GM23338 (cell line): ENCODE results near the gene VRK1. TPM values are rescaled to one million over a fixed set of nuclear protein-coding genes. Genes with fewer than 3 reads are reported as not detected.

Source experiments
- ATAC-seq: fragments of 200-7000 bp; cut with Tn5 transposase; 3 replicates; pipeline ENCODE4 v1.9.1; 2020
- DNase-seq: peaks from one replicate; pipeline ENCODE4 v3.0.0-alpha.2; 2015; ENCODE audit warnings: low spot score
- H2AFZ ChIP-seq: fragments of 200-600 bp; sonication (generic); 2 replicates; pipeline ENCODE4 v1.8.0; 2016; ENCODE audit warnings: antibody characterized with exemption, mild to moderate bottlenecking, moderate library complexity
- H3F3A ChIP-seq: fragments of 200-600 bp; sonication (generic); replicated peaks from 2 replicates; pipeline ENCODE4 v1.8.0; 2017; ENCODE audit warnings: antibody characterized with exemption, mixed run types, low read depth
- H3K27ac ChIP-seq: fragments of 200-600 bp; sonication (generic); 2 replicates; pipeline ENCODE4 v1.6.1; 2016; ENCODE audit warnings: low read depth
- H3K27me3 ChIP-seq: fragments of 200-600 bp; sonication (generic); 2 replicates; pipeline ENCODE4 v1.8.0; 2016; ENCODE audit warnings: mild to moderate bottlenecking, mixed run types, moderate library complexity; ENCODE audit not compliant: insufficient read depth
- H3K36me3 ChIP-seq: fragments of 200-600 bp; sonication (generic); 2 replicates; pipeline ENCODE4 v1.8.0; 2016; ENCODE audit warnings: mild to moderate bottlenecking; ENCODE audit not compliant: insufficient read depth
- H3K4me1 ChIP-seq: fragments of 200-600 bp; sonication (generic); 2 replicates; pipeline ENCODE4 v1.8.0; 2016; ENCODE audit warnings: mild to moderate bottlenecking, moderate library complexity; ENCODE audit not compliant: insufficient read depth
- H3K4me2 ChIP-seq: fragments of 200-600 bp; sonication (generic); 2 replicates; pipeline ENCODE4 v1.7.1; 2017; ENCODE audit warnings: mixed run types
- H3K4me3 ChIP-seq: fragments of 200-600 bp; sonication (generic); 2 replicates; pipeline ENCODE4 v1.6.1; 2016; ENCODE audit warnings: mixed run types
- H3K79me2 ChIP-seq: fragments of 200-600 bp; sonication (generic); replicated peaks from 2 replicates; pipeline ENCODE4 v1.8.0; 2017; ENCODE audit warnings: mild to moderate bottlenecking; ENCODE audit not compliant: insufficient read depth
- H3K9me2 ChIP-seq: fragments of 200-600 bp; sonication (generic); 2 replicates; pipeline ENCODE4 v1.8.0; 2017; ENCODE audit not compliant: insufficient read depth
- H4K20me1 ChIP-seq: fragments of 200-600 bp; sonication (generic); replicated peaks from 2 replicates; pipeline ENCODE4 v1.8.0; 2017; ENCODE audit warnings: mild to moderate bottlenecking; ENCODE audit not compliant: insufficient read depth
- H3K27ac Mint-ChIP-seq: 2 replicates; pipeline ENCODE4 v1.8.0; 2020; ENCODE audit warnings: inconsistent platforms, mild to moderate bottlenecking, moderate library complexity, mixed read lengths
- H3K27me3 Mint-ChIP-seq: 3 replicates; pipeline ENCODE4 v1.8.0; 2022; ENCODE audit warnings: low read depth, mild to moderate bottlenecking, moderate library complexity, mixed read lengths, inconsistent platforms; ENCODE audit not compliant: insufficient read depth, poor library complexity
- H3K36me3 Mint-ChIP-seq: 3 replicates; pipeline ENCODE4 v1.8.0; 2021; ENCODE audit warnings: low read depth, mild to moderate bottlenecking, inconsistent platforms, moderate library complexity, mixed read lengths
- H3K4me1 Mint-ChIP-seq: 3 replicates; pipeline ENCODE4 v1.8.0; 2020; ENCODE audit warnings: mild to moderate bottlenecking, inconsistent platforms, mixed read lengths
- H3K4me3 Mint-ChIP-seq: 3 replicates; pipeline ENCODE4 v1.8.0; 2021; ENCODE audit warnings: moderate library complexity, mild to moderate bottlenecking, inconsistent platforms, mixed read lengths
- H3K9me3 Mint-ChIP-seq: 3 replicates; pipeline ENCODE4 v1.8.0; 2020; ENCODE audit warnings: moderate library complexity, mild to moderate bottlenecking, inconsistent platforms, mixed read lengths
- CREB1 ChIP-seq: fragments of 250-450 bp; sonication (Bioruptor Pico); IDR thresholded peaks from 2 replicates; pipeline ENCODE4 v1.5.0; 2020; ENCODE audit warnings: low read depth, mild to moderate bottlenecking, moderate library complexity
- EZH2 ChIP-seq: fragments of 200-600 bp; sonication (generic); IDR thresholded peaks from one replicate; pipeline ENCODE4 v1.8.0; 2017; ENCODE audit warnings: antibody characterized with exemption, mild to moderate bottlenecking, low read depth; ENCODE audit not compliant: unreplicated experiment
- EZH2phosphoT487 ChIP-seq: fragments of 200-600 bp; sonication (generic); IDR thresholded peaks from one replicate; pipeline ENCODE4 v1.8.1; 2018; ENCODE audit warnings: antibody characterized with exemption; ENCODE audit not compliant: unreplicated experiment
- NANOG ChIP-seq: IDR thresholded peaks from 2 replicates; pipeline ENCODE4 v1.6.1; 2016; ENCODE audit warnings: antibody characterized with exemption, borderline replicate concordance
- POLR2AphosphoS5 ChIP-seq: IDR thresholded peaks from 2 replicates; pipeline ENCODE4 v1.6.1; 2016; ENCODE audit warnings: antibody characterized with exemption, low read depth
- STAT1 ChIP-seq: IDR thresholded peaks from one replicate; pipeline ENCODE4 v1.6.1; 2016; ENCODE audit warnings: antibody characterized with exemption; ENCODE audit not compliant: unreplicated experiment
- ZNF114 ChIP-seq: fragments of 250-450 bp; sonication (Bioruptor Pico); IDR thresholded peaks from 2 replicates; pipeline ENCODE4 v1.5.0; 2020; ENCODE audit warnings: mild to moderate bottlenecking, moderate library complexity
- polyA plus RNA-seq: library from polyadenylated mRNA; unstranded; fragments of >200 nt; fragmentation: Nextera tagmentation; extraction: Ambion mirVana; gene quantifications from 2 replicates; pipeline ENCODE4 v1.2.1, GENCODE V29; 2016
- total RNA-seq: library from RNA; depleted of rRNA; stranded (reverse); fragments of >200 nt; shearing (Covaris generic); gene quantifications from 2 replicates; pipeline ENCODE4 v1.2.3, GENCODE V29; 2014
- TF ChIP-seq, protein P1 (sequence below): IDR thresholded peaks from one replicate; pipeline ENCODE4 v1.6.1; 2018; ENCODE audit warnings: antibody characterized with exemption; ENCODE audit not compliant: unreplicated experiment
- TF ChIP-seq, protein P2 (sequence below): fragments of 250-450 bp; sonication (Bioruptor Pico); IDR thresholded peaks from 2 replicates; pipeline ENCODE4 v1.5.0; 2020; ENCODE audit warnings: mild to moderate bottlenecking, moderate library complexity
- TF ChIP-seq, protein P3 (sequence below): IDR thresholded peaks from 2 replicates; pipeline ENCODE4 v1.6.1; 2016; ENCODE audit warnings: antibody characterized with exemption
- TF ChIP-seq, protein P4 (sequence below), 2 experiments: fragments of 200-600 bp in 1 of 2; sonication (generic) in 1 of 2; conservative IDR thresholded peaks; 2 replicates each; pipeline versions ENCODE4 v1.5.1 to v1.6.1; 2016 to 2017; ENCODE audit warnings: antibody characterized with exemption in 2 of 2, low read depth in 2 of 2, mild to moderate bottlenecking in 2 of 2, moderate library complexity in 1 of 2

The VRK1 gene
- total and polyA plus RNA-seq, 2 experiments from 2014 or later, result 83.8 to 119 TPM

DNA sequence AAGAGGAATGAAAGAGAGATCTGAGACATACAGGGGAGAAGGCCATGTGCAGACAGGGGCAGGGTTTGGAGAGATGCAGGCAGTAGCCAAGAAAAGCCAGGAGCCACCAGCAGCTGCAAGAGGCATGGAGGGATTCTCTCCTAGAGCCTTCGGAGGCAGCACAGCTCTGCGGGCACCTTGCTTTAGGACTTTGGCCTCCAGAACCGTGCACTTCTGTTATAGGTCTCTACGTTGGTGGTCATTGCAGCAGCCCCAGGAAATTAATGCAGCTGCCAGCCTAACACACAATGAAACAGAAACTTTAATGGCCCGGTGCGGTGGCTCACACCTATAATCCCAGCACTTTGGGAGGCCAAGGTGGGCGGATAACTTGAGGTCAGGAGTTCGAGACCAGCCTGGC lies 14.7 kb upstream of the VRK1 start (continued):
- TF ChIP-seq, protein P1, sequence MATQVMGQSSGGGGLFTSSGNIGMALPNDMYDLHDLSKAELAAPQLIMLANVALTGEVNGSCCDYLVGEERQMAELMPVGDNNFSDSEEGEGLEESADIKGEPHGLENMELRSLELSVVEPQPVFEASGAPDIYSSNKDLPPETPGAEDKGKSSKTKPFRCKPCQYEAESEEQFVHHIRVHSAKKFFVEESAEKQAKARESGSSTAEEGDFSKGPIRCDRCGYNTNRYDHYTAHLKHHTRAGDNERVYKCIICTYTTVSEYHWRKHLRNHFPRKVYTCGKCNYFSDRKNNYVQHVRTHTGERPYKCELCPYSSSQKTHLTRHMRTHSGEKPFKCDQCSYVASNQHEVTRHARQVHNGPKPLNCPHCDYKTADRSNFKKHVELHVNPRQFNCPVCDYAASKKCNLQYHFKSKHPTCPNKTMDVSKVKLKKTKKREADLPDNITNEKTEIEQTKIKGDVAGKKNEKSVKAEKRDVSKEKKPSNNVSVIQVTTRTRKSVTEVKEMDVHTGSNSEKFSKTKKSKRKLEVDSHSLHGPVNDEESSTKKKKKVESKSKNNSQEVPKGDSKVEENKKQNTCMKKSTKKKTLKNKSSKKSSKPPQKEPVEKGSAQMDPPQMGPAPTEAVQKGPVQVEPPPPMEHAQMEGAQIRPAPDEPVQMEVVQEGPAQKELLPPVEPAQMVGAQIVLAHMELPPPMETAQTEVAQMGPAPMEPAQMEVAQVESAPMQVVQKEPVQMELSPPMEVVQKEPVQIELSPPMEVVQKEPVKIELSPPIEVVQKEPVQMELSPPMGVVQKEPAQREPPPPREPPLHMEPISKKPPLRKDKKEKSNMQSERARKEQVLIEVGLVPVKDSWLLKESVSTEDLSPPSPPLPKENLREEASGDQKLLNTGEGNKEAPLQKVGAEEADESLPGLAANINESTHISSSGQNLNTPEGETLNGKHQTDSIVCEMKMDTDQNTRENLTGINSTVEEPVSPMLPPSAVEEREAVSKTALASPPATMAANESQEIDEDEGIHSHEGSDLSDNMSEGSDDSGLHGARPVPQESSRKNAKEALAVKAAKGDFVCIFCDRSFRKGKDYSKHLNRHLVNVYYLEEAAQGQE, result no peak
- TF ChIP-seq NANOG (no peak), EZH2 (no peak)

DNA sequence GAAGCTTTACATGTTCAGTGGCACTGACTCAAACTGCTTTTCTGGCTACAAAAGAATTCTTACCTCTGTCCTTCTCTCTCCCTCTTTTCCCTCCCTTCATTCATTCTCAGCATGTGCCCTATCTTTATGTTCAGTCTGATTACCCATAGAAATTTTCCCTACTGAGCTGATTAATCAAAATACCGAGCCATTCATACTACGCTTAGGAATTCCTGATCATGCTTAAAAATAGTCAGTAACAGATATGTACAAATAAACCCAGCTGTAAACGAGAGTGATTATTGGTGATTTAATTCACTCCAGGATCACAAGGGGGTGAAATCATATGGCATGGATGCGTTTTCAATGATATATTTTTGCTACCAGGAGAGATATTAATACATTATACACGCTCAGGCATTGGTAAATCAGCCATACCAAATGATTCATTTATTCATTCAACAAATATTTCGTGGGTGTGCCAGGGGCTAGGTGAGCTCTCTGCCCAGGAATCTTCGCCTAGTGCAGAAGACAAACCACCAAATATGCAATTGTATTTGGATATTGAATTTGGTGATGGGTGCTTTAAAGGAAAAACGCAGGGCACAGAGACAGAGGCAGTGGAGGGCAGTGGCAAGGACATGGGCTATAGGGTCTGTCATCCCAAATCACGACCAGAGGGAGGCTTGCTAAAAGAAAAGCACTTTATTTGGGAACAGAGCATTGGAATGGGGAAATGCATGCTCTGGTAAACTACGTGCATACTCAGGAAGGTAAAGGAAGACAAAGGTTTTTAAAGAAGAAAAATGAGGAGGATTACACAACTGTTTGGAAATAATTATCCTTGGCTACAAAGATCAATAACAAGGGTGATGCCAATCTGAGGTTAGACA lies 13.9 kb upstream of the VRK1 start:
- DNase-seq (no peak), ATAC-seq (no peak)
- Mint-ChIP-seq H3K9me3 (no peaks in the 10 kb centered on the region), H3K27me3 (no peaks in the 10 kb centered on the region), H3K36me3 (no peaks in the 10 kb centered on the region), H3K4me3 (no peak overlapping the region), H3K4me1 (no peaks in the 10 kb centered on the region), H3K27ac (no peak overlapping the region)
- Histone ChIP-seq H3K9me2 (no peaks in the 10 kb centered on the region), H3K4me3 (no peak overlapping the region), H3K4me1 (no peaks in the 10 kb centered on the region), H3F3A (no peaks in the 10 kb centered on the region), H2AFZ (peak overlapping the region; percentile 38; the same call in 1 of the 2 replicates), H4K20me1 (no peaks in the 10 kb centered on the region), H3K36me3 (no peaks in the 10 kb centered on the region), H3K79me2 (no peaks in the 10 kb centered on the region), H3K27ac (no peak overlapping the region), H3K27me3 (no peaks in the 10 kb centered on the region), H3K4me2 (no peak overlapping the region)
- TF ChIP-seq EZH2 (no peak), CREB1 (CRISPR knock-in tag) (no peak), POLR2AphosphoS5 (no peak), NANOG (no peak), STAT1 (no peak), EZH2phosphoT487 (no peak), ZNF114 (CRISPR knock-in tag) (no peak)
- TF ChIP-seq, protein P2, sequence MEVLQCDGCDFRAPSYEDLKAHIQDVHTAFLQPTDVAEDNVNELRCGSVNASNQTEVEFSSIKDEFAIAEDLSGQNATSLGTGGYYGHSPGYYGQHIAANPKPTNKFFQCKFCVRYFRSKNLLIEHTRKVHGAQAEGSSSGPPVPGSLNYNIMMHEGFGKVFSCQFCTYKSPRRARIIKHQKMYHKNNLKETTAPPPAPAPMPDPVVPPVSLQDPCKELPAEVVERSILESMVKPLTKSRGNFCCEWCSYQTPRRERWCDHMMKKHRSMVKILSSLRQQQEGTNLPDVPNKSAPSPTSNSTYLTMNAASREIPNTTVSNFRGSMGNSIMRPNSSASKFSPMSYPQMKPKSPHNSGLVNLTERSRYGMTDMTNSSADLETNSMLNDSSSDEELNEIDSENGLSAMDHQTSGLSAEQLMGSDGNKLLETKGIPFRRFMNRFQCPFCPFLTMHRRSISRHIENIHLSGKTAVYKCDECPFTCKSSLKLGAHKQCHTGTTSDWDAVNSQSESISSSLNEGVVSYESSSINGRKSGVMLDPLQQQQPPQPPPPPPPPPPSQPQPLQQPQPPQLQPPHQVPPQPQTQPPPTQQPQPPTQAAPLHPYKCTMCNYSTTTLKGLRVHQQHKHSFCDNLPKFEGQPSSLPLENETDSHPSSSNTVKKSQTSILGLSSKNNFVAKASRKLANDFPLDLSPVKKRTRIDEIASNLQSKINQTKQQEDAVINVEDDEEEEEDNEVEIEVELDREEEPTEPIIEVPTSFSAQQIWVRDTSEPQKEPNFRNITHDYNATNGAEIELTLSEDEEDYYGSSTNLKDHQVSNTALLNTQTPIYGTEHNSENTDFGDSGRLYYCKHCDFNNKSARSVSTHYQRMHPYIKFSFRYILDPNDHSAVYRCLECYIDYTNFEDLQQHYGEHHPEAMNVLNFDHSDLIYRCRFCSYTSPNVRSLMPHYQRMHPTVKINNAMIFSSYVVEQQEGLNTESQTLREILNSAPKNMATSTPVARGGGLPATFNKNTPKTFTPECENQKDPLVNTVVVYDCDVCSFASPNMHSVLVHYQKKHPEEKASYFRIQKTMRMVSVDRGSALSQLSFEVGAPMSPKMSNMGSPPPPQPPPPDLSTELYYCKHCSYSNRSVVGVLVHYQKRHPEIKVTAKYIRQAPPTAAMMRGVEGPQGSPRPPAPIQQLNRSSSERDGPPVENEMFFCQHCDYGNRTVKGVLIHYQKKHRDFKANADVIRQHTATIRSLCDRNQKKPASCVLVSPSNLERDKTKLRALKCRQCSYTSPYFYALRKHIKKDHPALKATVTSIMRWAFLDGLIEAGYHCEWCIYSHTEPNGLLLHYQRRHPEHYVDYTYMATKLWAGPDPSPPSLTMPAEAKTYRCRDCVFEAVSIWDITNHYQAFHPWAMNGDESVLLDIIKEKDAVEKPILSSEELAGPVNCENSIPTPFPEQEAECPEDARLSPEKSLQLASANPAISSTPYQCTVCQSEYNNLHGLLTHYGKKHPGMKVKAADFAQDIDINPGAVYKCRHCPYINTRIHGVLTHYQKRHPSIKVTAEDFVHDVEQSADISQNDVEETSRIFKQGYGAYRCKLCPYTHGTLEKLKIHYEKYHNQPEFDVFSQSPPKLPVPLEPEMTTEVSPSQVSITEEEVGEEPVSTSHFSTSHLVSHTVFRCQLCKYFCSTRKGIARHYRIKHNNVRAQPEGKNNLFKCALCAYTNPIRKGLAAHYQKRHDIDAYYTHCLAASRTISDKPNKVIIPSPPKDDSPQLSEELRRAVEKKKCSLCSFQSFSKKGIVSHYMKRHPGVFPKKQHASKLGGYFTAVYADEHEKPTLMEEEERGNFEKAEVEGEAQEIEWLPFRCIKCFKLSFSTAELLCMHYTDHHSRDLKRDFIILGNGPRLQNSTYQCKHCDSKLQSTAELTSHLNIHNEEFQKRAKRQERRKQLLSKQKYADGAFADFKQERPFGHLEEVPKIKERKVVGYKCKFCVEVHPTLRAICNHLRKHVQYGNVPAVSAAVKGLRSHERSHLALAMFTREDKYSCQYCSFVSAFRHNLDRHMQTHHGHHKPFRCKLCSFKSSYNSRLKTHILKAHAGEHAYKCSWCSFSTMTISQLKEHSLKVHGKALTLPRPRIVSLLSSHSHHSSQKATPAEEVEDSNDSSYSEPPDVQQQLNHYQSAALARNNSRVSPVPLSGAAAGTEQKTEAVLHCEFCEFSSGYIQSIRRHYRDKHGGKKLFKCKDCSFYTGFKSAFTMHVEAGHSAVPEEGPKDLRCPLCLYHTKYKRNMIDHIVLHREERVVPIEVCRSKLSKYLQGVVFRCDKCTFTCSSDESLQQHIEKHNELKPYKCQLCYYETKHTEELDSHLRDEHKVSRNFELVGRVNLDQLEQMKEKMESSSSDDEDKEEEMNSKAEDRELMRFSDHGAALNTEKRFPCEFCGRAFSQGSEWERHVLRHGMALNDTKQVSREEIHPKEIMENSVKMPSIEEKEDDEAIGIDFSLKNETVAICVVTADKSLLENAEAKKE (CRISPR knock-in tag), result no peak
- TF ChIP-seq, protein P3, sequence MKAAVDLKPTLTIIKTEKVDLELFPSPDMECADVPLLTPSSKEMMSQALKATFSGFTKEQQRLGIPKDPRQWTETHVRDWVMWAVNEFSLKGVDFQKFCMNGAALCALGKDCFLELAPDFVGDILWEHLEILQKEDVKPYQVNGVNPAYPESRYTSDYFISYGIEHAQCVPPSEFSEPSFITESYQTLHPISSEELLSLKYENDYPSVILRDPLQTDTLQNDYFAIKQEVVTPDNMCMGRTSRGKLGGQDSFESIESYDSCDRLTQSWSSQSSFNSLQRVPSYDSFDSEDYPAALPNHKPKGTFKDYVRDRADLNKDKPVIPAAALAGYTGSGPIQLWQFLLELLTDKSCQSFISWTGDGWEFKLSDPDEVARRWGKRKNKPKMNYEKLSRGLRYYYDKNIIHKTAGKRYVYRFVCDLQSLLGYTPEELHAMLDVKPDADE, result no peak
- TF ChIP-seq, protein P4, sequence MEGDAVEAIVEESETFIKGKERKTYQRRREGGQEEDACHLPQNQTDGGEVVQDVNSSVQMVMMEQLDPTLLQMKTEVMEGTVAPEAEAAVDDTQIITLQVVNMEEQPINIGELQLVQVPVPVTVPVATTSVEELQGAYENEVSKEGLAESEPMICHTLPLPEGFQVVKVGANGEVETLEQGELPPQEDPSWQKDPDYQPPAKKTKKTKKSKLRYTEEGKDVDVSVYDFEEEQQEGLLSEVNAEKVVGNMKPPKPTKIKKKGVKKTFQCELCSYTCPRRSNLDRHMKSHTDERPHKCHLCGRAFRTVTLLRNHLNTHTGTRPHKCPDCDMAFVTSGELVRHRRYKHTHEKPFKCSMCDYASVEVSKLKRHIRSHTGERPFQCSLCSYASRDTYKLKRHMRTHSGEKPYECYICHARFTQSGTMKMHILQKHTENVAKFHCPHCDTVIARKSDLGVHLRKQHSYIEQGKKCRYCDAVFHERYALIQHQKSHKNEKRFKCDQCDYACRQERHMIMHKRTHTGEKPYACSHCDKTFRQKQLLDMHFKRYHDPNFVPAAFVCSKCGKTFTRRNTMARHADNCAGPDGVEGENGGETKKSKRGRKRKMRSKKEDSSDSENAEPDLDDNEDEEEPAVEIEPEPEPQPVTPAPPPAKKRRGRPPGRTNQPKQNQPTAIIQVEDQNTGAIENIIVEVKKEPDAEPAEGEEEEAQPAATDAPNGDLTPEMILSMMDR (conservative IDR thresholded peaks at IDR 0.05; ENCODE audit: low read depth in 2 of 2), result no peak
